ENCODE data around the gene FLOT2.

GRCh38 chr17:28891201-28891600, 6.3 kb downstream of the FLOT2 start:
- TF ChIP-seq CTCF (conservative IDR thresholded peaks at IDR 0.05; ENCODE audit: low read depth, low read length), result no peak
- no peak for TF ChIP-seq EZH2 (IDR thresholded peaks at IDR 0.05; ENCODE audit: low read length, unreplicated experiment)
